CD4-positive, alpha-beta T cell treated with Interleukin-1 beta for 1 hour (primary cell): ENCODE data around the gene NEURL2.
"Not testable (repeated sequence)": the region's sequence is repeated elsewhere in the genome, so short reads cannot be mapped to it uniquely, and the experiment has no call there.

Experiments
- DNase-seq, 2 donors: peaks; one replicate each; pipeline ENCODE4 v3.0.0-alpha.2; 2020 to 2022

Gene NEURL2

DNA sequence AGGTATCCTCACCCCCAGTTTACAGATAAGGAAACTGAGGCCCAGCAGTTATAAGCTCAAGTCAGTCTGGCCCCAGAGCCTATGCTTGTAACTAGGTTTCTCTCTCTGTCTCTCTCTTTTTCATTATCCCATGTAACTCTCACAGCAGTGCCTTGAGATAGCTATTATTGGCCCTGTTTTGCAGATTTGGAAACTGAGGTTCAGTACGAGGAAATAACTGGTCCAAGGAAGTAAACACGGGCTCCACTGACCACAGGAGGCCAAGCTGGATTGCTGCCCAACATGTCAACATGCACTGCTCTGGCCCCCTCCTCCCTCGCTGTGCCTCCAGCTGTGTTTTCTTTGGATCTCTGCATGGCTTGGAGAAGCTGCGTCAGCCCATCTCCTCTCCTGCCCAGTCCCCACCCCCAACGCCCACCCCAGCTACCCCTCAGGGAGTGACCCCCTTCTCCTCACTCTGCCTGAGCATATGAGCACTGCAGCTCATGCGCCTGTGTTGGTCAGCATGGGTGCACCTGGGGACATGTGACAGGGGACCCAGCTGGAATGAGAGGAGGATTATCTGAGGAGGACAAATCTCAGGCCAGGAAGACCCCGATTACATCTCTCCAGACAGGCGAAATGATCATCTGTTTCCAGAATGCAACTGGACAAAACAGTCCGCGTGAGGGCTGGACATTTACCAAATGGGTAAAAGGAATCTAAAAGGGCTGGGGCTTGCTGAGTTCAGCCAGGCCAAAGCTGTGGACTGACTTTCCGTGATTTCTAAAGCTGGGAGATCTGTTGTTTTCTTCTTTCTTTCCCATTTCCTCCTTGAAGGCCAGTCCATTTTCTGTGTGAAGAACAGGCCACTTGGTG is 28.8 kb upstream of the NEURL2 start:
- DNase-seq = no peak

DNA sequence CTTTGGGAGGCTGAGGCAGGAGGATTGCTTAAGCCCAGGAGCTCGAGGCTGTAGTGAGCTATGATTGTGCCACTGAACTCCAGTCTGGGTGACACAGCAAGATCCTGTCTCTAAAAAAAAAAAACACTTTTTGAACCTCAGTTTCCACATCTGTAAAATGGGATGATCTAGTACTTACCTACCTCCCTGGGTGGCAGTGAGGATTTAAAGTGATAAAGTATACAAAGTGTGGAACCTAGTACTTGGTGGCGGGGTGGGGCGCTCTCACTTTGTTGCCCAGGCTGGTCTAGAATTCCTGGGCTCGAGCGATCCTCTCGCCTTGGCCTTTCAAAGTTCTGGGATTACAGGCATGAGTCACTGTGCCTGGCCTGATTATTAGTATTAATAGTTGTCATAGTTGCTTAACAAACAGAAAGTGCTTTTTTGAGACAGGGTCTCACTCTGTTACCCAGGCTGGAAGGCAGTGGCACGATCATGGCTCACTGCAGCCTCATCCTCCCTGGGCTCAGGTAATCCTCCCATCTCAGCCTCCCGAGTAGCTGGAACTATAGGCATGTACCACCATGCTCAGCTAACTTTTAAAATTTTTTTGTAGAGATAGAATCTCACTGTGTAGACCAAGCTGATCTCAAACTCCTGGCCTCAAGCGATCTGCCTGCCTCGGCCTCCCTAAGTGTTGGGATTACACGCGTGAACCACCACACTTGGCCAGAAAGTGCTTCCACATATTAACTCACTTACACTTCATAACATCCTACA is 27.9 kb upstream of the NEURL2 start:
- DNase-seq = no peak

DNA sequence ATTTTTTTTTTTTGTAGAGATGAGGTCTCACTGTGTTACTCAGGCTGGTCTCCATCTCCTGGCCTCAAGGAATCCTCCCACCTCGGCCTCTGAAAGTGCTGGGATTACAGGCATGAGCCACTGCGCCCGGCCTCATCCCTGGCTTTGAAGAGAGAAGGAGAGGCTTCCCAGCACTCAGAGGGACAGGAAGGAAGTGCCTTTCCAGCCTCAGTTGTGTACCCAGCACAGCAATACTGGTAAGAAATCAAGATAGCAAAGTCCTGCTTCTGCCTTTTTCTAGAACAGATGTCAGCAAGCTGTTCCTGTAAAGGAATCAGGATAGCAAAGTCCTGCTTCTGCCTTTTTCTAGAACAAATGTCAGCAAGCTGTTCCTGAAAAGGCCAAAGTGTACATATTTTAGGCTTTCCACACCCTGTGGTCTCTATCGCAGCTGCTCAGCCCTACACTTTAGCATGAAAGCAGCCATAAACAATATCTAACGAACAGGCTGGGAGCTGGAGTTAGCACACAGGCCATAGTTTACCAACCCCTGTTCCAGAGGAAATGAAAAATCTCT is 27.3 kb upstream of the NEURL2 start:
- DNase-seq = no peak

DNA sequence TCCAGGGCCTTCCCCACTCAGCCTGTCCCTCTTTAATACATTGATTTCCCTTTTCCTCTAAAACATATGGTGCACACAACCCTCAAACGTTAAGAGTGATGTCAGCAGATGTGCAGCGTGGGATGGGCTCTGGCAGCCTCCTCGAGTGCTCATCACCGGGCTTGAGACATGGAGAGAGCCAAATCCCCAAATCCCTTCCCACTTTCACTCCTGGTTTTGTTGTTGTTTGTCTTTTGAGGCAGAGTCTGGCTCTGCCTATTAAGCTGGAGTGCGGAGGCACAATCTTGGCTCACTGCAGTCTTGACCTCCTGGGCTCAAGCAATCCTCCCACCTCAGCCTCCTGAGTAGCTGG is 26.8 kb upstream of the NEURL2 start:
- no peak for DNase-seq

DNA sequence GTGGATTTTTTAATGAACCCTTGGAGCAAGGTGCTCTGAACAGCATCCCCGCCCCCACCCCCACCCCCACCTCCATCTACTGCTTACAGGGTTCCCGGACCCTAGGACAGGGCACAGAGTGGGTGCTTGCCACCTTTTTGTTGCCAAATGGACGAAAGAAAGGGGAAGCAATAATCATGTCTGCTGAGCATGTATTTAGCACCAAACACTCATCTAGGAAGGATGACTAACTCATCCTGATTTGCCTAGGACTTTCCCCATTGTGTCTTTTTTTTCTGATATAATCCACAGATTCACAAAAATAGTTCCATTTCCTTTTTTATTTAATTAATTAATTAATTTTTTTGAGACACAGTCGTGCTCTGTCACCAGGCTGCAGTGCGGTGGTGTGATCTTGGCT is 22.1 kb upstream of the NEURL2 start:
- DNase-seq = no peak

DNA sequence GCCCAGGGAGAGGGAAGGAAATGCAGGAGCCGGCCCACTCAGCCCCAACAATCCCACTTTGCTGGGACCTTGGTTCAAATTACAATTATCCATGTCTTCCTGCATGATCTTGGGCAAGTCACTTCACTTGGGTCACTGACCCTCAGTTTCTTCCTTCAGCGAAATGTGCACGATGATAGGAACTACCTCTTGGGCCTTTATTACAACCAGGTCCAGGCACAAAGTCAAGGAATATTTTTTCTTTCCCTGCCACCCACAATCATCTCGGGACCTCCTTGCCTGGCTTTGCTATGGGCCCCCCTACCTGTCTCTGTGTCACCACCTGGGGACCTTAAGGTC is 21.3 kb upstream of the NEURL2 start:
- no peak for DNase-seq

DNA sequence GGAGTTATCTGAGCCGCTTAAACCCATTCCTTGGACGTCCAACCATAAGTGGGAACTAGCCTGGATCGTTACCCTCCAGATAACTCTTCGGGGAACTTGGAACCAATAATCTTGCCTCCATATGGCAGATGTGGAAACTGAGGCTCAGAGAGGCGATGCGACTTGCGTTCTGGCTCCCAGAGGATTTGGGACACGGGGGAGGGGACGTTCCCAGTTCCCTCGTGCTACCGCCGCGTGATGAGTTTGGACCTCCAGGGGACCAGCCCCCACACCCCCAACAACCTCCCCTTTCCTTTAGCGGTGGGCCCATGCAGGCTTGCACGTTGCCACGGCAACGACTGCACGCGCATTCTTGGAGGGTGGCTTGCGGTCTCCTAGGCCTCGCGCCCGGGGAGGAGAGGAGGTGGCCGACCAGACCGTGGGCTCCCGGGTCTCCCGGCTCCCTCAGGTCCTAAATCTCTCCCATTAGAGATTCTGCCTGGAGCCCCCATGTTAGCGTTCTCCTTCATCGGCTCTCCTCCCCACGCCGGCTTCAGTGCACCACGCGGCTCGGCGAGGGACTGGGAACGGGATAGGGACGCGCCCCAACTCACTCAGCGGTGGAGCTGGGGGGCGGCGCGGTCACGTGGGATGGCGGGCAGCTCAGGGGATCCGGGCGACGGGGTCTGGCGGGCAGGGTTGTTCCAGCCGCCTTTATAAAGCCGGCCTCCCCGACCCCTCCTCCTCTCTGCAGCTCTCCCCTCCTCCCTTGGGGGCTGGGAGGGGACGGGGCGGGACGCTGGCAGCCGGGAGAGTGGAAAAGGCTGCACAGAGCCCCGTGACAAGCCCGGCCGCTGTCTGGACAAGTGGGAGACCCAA is 20.7 kb upstream of the NEURL2 start, which contains the start of gene PLTP:
TSS of gene PLTP (minus strand) at position 670 of the 858 bp plus-strand sequence. CDS start 703 bp downstream, outside the sequence.
- DNase-seq = peak; percentile 43 to 47

DNA sequence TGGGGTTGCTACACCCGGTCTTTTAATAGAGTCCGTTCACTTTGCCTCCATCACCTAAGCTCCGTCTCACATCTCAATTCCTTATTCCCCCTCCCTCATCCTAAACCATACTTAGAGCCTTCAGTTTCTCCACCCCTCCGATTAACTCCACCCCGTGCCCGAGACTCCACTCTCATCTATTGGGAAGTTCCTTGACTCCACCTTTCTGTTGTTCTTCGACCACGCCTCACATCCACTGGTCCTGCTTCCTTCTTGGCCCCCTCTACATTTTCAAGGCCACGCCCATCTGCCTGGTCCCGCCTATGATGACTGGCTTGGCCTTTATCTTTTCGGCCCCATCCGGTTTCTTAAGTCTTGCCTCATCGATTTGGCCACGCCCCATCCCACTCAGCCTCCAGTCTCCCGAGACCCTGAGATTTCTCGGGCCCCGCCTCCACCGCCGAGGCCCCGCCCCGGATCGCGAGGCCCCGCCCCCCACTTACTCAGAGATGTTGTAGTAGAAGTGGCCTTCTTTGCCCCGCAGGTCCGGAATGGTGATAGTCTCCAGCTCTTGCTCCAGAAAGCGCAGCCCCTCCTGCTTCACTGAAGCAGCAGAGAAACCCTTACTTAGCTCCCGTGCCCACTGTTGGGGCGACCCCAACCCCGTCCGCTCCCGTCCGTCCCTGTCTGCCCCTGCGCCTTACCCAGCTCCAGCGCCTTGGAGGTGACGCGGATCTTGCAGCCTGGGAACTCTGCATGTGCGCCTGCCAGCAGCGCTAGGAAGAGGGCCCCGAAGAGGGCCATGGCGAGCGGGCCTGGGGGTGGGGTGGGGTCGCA is 19.9 kb upstream of the NEURL2 start:
- DNase-seq = peak; percentile 92 to 95

DNA sequence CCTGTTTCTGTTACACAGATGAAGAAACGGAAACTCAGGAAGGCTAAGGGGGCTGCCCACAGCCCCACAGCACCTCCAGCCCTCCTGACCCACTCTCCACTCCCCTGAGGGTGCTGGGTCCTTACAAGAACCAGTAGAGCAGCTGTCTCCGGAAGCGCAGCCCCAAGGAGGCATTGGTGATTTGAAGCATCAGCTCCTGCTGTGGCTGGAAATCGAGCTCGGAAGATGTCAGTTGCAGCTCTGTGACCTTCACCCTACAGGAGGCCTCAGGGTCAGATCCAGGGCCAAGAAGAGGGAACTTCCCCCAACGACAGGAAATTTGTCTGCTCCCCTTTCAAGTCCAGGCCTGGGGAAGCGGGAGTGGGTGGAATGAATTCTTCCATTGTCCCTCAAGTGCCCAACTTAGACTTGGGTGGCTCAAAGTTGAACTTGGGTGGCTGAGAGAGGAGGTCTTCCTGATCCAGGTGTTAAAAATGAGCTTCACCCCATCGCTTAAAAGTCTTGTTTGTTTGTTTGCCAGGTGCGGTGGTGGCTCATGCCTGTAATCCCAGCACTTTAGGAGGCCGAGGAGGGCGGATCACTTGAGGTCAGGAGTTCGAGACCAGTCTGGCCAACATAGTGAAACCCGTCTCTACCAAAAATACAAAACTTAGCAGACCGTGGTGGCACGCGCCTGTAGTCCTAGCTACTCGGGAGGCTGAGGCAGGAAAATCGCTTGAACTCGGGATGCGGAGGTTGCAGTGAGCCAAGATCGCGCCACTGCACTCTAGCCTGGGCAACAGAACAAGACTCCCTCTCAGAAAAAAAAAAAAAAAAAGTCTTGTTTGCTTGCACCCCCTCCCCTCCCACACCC is 19.0 kb upstream of the NEURL2 start:
- no peak for DNase-seq

DNA sequence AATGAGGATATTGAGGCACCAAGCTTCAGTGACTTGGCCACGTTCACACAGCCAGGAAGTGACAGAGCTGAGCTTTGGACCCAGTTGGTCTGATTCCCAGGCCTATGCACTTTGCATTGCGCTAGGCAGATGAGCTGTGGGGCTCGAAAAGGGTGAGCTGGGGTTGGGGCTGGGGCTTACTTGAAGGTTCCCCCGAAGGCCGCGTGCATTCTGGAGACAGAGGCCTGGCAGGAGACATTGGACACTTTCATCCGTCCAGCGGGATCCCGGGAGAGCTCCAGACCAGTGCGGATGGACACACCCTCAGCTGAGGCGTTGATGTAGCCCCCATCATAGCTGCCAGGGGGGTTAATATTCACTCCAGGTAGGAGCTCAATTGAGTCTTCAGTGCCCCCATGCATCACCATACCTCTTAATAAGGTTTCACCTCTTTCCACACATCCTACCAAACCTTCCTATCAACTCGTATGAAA is 18.4 kb upstream of the NEURL2 start:
- DNase-seq = no peak

DNA sequence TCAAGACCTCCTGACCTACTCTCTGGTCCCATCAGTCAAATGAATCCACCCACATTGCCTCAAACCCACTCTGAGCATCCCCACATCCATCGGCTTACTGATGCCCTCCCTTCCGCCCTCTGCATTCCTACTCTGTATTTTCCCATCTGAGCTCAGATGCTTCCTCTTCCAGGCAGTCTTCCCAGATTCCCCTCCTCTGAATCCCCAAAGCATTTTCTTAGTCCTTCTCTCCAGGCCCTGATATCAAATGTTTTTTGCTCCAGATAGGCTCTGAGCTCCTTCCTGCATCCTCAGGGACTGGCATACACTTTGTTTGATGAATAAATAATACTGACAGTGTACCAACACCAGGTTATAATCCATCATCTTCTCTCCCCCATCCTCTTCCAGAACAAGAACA is 17.1 kb upstream of the NEURL2 start:
- DNase-seq = no peak

DNA sequence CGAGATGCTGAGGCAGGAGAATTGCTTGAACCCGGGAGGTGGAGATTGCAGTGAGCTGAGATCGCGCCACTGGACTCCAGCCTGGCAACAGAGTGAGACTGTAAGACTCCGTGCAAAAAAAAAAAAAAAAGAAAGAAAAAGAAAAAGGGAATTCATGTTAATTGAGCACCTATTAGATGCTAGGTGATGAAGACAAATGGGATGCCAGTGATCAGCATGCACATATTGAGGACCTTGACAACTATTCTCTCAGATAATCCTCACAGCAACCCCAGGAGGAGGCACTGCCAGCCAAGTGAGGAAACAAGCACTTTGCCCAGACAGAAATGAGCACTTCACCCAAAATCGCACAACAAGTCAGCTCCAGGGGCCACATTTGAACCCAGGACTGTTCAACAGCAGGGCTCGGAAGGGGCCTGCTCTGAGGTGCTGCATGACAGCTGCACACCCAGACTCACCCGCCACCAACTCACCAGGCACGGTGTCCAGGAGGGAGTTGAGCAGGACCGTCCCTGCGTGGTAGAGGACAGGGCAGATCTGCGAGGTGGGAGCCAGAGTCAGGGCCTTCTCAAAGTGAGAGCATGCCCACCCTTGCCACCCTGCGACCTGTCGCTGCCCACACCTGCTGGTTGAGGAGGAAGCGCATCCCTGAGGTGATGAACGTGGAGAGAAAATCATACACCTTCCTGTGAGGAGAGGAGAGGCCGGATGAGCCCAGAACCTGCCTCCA is 16.4 kb upstream of the NEURL2 start:
- no peak for DNase-seq

DNA sequence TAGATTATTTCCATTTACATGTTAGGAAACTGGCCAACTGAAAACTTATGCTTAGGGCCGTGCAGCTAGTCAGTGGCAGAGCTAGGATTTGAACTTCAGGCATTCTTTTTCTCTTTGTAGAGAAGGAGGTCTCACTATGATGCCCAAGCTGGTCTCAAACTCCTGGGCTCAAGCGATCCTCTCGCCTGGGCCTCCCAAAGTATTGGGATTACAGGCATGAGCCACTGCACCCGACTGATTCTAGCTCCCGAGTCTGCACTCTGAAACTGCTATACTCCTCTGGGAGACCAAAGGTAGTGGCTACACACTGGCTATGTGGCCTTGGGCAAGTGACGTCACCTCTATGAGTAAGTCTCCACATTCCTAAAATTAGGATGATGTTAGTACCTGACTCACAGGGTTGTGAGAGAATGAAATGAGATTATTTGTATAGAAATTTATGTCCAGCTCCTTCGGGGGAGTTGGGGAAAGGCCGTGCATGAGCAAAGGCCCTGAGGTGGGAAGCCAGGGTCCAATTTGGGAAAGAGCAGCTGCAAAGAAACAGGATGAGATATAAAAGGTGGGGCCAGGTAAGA is 14.6 kb upstream of the NEURL2 start:
- DNase-seq = no peak

DNA sequence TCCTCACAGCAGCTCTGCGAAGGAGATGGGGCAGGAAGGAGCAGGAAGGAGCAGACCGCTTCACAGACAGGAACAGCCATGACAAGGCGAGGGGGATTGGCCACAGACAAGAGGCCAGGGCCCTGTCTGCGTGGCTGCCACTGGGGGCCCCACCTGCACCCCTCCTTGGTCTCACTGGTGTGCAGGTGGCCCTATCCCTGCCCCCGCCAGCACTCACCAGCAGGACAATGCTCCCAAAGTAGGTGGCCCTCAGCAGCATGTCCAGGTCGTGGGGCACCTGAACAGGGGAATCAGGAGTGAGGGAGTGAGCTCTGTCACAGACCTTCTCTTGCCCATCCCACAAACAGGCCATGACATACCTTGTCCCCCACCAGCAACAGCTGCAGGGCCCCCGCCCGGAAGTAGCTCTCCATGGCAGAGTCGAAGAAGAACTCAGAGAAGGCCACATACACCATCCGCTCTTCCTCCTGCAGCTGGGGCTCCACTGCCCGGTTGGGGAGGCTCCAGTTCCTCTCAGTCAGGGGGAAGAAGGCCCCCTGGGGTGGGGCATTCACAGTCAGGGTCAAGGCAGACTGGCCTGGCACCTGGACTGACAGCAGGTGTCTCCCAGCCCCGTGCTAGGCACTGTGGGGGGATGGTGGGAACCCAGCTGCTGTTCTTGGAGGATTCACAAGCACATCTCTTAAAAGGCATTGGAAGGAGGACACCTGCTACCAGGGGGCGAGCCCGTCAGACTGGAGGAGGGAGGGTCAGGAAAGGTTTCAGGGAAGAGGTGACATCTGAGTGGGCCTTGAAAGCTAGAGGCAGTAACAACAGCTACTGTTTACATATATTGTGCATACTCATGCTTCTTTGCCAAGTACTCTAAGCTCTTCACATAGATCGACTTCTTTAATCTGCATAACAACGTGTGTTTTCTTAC is 13.8 kb upstream of the NEURL2 start:
- DNase-seq = no peak

DNA sequence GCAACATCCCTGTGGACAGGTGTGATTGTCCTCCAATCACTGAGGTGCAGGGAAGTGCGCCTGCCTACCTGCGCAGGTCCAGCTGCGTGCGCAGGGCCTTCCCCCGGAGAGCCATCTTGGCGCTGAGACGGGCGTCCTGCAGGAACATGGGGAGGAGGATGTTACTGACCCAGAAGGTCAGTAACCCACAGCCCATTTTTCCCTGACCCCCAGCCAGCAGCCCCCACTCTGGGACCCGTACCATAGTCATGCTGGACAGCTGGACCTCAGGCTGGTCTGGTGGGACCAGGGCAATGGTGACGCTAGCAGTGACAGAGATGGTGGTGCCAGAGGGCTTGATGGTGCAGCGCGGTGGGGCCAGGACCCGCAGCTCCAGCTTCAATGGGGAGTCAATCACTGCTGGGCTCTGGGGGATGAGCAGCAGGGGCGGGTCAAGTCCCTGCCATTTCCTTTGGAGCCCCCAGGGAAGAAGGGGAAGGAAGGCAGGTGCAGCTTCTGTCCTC is 11.2 kb upstream of the NEURL2 start:
- DNase-seq = no peak

DNA sequence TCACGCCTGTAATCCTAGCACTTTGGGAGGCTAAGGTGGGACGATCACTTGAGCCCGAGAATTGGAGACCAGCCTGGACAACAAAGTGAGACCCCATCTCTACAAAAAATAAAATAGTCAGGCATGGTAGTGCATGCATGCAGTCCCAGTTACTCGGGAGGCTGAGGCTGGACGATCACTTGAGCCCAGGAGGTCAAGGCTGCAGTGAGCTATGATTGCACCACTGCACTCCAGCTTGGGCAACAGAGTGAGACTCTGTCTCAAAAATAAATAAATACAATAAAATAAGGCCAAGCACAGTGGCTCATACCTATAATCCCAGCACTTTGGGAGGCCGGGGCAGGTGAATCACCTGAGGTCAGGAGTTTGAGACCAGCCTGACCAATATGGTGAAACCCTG is 10.3 kb upstream of the NEURL2 start:
- DNase-seq = not testable (repeated sequence)

DNA sequence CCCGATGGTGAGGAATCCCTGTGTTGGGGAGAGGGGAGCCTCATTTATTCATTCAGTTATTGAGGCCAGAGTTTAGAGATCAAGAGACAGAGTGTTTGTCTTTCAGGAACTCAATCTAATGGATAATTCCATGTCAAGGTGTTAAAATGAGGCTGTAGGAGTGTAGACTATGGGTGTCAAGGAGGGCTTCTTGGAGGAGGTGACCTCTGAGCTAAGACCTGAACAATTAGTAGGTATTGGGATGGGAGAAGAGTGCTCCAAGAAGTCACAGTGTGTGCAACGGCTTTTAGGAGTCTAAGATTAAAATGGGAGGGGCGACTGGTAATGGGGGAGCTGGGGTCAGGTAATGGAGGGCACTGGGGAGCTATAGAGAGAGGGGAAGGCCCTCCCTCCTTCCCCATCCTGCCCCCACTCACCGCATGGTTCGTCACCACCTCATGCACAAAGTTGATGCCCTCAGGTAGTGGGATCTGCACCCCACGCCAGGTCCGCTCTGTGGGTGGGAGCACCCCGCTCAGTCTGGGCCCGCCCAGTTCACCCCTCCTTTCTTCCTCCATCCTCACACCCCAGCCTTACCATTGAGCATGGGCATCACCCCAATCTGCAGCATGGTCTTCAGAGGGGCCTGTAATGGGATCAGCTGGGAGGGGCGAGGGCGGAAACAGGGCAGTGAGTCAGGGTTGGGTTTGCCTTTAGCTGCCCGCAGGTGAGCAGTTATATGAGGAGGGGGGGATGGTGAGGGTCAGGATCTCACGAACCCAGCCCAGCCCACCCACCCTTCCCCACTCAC is 8.2 kb upstream of the NEURL2 start:
- DNase-seq = no peak

DNA sequence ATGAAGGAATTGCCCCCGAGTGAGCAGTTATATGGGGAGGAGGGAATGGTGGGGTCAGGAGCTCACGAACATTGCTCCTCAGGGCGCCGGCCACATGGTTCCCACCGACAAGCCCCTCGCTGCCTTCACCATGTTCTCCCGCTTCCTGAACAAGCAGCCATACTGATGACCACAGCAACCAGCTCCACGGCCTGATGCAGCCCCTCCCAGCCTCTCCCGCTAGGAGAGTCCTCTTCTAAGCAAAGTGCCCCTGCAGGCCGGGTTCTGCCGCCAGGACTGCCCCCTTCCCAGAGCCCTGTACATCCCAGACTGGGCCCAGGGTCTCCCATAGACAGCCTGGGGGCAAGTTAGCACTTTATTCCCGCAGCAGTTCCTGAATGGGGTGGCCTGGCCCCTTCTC is 7.3 kb upstream of the NEURL2 start:
- DNase-seq = no peak
